Measurements from ENCODE around the gene ITGAL. TPM values are rescaled to one million over a fixed set of nuclear protein-coding genes. Genes with fewer than 3 reads are reported as not detected.
A peak's percentile ranks its signal among the peaks of the same experiment; 100 is the strongest.
"Not testable (repeated sequence)": the region's sequence is repeated elsewhere in the genome, so short reads cannot be mapped to it uniquely, and the experiment has no call there.

The ITGAL gene
- total RNA-seq, 2 donors from 2014 or later = not detected

DNA sequence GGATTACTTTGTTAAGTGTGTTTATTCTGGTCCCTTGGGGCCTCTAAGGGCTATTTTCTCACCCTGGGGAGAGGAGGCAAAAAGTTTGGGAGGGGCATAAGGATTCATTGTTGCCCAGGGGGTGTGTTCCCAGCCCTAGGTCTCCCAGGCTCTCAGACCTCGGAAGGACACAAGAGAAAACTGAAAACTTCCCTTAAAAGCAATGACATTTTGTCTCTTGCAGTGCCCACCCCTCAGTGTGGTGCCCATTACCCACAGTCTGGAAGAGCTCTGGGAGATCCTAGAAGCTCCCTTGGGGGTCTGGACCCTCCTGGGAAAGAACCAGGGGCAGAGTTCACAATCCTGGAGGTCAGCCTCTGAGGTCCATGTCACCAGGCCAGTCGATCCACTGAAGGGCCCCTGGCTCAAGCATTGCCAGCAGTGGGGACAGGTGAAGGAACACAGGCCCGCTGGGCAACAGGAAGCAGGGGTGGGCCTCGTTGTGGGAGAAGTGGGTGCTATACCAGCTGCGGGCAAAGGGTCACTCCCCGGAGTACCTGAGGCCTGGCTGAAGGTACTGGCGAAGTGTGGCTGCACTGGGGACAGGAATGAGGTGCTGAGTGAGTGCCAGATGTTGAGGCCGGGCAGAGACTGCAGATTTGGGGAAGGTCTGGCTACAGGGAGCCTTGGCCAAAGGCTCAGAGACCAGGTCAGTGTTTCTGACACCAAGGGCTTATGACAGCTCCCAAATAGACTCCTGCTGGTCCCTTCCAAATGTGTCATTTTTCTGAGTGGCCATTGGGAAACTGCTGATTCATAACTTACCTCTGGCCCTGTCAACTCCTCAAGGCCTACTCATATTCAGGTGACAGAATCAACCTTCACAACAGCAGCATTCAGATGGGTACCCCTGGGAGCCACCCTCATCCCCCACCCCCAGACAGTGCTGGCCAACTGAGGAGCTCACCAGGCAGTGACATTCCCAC is 66.7 kb downstream of the ITGAL start:
- Histone ChIP-seq H3K9me3 (ENCODE audit: control insufficient read depth, low read length) (peaks cover 4% of the 10 kb centered on the region), H3K4me1 (ENCODE audit: control insufficient read depth, insufficient read depth, low read length) (peaks cover under 1% of the 10 kb centered on the region), H3K36me3 (ENCODE audit: control insufficient read depth, insufficient read depth, low read length) (no peaks in the 10 kb centered on the region), H3K9ac (ENCODE audit: extremely low read depth, low read length, poor library complexity, severe bottlenecking) (no peak overlapping the region), H3K27ac (ENCODE audit: low read depth, low read length) (no peak overlapping the region), H3K27me3 (ENCODE audit: control insufficient read depth, insufficient read depth, low read length, poor library complexity, severe bottlenecking) (no peaks in the 10 kb centered on the region), H3K4me3 (ENCODE audit: low read length) (no peak overlapping the region)
- Mint-ChIP-seq H3K36me3 (ENCODE audit: low read depth) (peaks cover 14% of the 10 kb centered on the region), H3K9me3 (no peaks in the 10 kb centered on the region), H3K27ac (peak overlapping the region; percentile 84), H3K4me1 (peaks cover 31% of the 10 kb centered on the region), H3K27me3 (ENCODE audit: insufficient read depth) (no peaks in the 10 kb centered on the region), H3K4me3 (no peak overlapping the region)
- WGBS, 2 experiments (ENCODE audit: insufficient coverage in 1 of 2, insufficient read length in 1 of 2) = 95 to 98% methylated on average over 5 to 8 of the region's 8 CpGs
- DNase-seq = peak; percentile 47
- TF ChIP-seq, protein P1, sequence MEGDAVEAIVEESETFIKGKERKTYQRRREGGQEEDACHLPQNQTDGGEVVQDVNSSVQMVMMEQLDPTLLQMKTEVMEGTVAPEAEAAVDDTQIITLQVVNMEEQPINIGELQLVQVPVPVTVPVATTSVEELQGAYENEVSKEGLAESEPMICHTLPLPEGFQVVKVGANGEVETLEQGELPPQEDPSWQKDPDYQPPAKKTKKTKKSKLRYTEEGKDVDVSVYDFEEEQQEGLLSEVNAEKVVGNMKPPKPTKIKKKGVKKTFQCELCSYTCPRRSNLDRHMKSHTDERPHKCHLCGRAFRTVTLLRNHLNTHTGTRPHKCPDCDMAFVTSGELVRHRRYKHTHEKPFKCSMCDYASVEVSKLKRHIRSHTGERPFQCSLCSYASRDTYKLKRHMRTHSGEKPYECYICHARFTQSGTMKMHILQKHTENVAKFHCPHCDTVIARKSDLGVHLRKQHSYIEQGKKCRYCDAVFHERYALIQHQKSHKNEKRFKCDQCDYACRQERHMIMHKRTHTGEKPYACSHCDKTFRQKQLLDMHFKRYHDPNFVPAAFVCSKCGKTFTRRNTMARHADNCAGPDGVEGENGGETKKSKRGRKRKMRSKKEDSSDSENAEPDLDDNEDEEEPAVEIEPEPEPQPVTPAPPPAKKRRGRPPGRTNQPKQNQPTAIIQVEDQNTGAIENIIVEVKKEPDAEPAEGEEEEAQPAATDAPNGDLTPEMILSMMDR (conservative IDR thresholded peaks at IDR 0.05) = no peak

GRCh38 chr16:30539986-30540526 is 67.5 kb downstream of the ITGAL start:
- not testable (repeated sequence) for H3K9ac ChIP-seq (ENCODE audit: extremely low read depth, low read length, poor library complexity, severe bottlenecking); H3K9me3 ChIP-seq (ENCODE audit: control insufficient read depth, low read length); H3K27ac ChIP-seq (ENCODE audit: low read depth, low read length); H3K27me3 Mint-ChIP-seq (ENCODE audit: insufficient read depth); H3K9me3 Mint-ChIP-seq; H3K4me1 ChIP-seq (ENCODE audit: control insufficient read depth, insufficient read depth, low read length); H3K27me3 ChIP-seq (ENCODE audit: control insufficient read depth, insufficient read depth, low read length, poor library complexity, severe bottlenecking); DNase-seq; H3K36me3 ChIP-seq (ENCODE audit: control insufficient read depth, insufficient read depth, low read length); H3K4me3 ChIP-seq (ENCODE audit: low read length); H3K4me3 Mint-ChIP-seq
- H3K4me1 Mint-ChIP-seq = peaks cover 29% of the 10 kb centered on the region
- H3K27ac Mint-ChIP-seq = peak overlapping the region; percentile 84
- WGBS, 2 experiments (ENCODE audit: insufficient coverage in 1 of 2, insufficient read length in 1 of 2) = 87 to 92% methylated on average over 8 to 13 of the region's 13 CpGs
- peaks cover 14% of the 10 kb centered on the region for H3K36me3 Mint-ChIP-seq (ENCODE audit: low read depth)

DNA sequence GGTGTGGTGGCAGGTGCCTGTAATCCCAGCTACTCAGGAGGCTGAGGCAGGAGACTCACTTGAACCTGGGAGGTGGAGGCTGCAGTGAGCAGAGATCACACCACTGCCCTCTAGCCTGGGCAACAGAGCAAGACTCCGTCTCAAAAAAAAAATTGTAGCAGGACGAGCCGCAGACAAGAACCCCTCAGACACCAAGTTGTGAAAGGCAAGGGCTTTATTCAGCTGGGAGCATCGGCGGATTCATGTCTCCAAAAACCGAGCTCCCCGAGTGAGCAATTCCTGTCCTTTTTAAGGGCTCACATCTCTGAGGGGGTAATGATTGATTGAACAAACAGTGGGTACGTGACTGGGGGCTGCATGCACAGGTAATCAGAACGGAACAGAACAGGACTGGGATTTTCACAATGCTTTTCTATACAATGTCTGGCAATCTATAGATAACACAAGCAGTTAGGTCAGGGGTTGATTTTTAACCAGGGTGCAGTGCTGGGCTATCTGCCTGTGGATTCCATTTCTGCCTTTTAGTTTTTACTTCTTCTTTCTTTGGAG is 68.4 kb downstream of the ITGAL start:
- not testable (repeated sequence) for H3K27me3 Mint-ChIP-seq (ENCODE audit: insufficient read depth); H3K9me3 Mint-ChIP-seq; H3K4me1 ChIP-seq (ENCODE audit: control insufficient read depth, insufficient read depth, low read length); H3K36me3 ChIP-seq (ENCODE audit: control insufficient read depth, insufficient read depth, low read length); H3K27me3 ChIP-seq (ENCODE audit: control insufficient read depth, insufficient read depth, low read length, poor library complexity, severe bottlenecking); H3K4me3 Mint-ChIP-seq; H3K27ac Mint-ChIP-seq
- peak overlapping the region; percentile 74 for H3K4me3 ChIP-seq (ENCODE audit: low read length)
- H3K27ac ChIP-seq (ENCODE audit: low read depth, low read length) = peak overlapping the region; percentile 71
- Mint-ChIP-seq H3K4me1 (peaks cover 28% of the 10 kb centered on the region), H3K36me3 (ENCODE audit: low read depth) (peaks cover 16% of the 10 kb centered on the region)
- peak; percentile 52 for DNase-seq
- H3K9ac ChIP-seq (ENCODE audit: extremely low read depth, low read length, poor library complexity, severe bottlenecking) = peak overlapping the region; percentile 80
- 79 to 85% methylated on average over 9 of the region's 9 CpGs for WGBS, 2 experiments (ENCODE audit: insufficient coverage in 1 of 2, insufficient read length in 1 of 2)
- peaks cover 18% of the 10 kb centered on the region for H3K9me3 ChIP-seq (ENCODE audit: control insufficient read depth, low read length)
